RCC 7860 (cell line): ENCODE data around the gene HMGXB3.
"Not testable (repeated sequence)": the region's sequence is repeated elsewhere in the genome, so short reads cannot be mapped to it uniquely, and the experiment has no call there.

ENCODE experiments used
- DNase-seq: peaks from one replicate; pipeline ENCODE4 v3.0.0-alpha.2; 2015; ENCODE audit warnings: low spot score
- FAIRE-seq: peaks from 2 replicates; lab custom pipeline; 2012; peaks lifted over from hg19 to GRCh38; lab: Jason Lieb, UNC

Gene HMGXB3

DNA sequence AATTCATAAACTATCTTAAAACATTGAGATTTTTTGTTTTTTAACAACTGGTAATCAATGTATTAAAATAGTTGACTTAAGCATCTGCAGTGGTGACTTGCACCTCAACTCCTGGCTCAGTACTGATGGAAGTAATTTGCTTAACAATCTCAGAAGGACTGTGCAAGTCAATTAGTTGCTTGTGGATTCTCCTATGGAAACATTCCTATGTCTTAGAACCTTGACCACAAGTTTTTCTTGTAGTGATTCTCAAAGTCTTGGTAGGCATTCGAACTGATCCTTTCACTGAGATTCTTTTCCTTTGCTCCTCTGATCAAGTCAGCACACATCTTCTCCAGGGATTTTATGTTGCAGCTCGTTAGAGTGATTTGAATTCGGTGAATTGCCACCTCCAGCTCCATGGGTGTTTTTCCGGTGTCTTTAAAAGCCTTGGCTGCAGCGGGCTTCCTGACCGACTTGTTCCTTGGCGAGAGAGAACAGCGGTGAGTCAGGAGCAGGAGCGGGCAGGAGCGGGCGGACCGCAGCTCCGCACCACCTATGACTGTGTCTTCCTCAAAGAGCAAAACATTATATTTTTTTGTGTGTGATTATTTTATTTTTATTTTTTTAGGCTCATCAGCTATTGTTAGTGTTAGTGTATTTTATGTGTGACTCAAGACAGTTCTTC, 21.1 kb downstream of the HMGXB3 start:
- DNase-seq, result peak; percentile 65
- peak; percentile 86 for FAIRE-seq

DNA sequence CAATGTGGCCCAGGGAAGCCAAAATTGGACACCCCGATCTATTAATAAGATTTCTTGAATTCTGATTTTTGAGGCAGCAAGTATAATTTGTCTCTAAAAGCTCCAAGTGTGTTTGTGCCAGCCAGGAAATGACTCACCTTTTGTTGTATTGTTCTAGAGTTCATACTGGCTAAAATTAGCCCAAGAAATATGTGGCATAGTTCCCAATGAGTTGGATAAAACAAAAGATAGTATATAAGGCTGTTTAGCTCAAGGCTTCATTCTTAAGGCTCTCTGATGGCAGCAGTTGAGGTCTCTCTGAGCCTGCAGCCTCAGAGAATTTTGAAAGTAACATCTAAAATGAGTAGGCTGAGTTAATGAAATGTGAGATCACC, 21.6 kb downstream of the HMGXB3 start:
- DNase-seq, result peak; percentile 65
- no peak for FAIRE-seq

DNA sequence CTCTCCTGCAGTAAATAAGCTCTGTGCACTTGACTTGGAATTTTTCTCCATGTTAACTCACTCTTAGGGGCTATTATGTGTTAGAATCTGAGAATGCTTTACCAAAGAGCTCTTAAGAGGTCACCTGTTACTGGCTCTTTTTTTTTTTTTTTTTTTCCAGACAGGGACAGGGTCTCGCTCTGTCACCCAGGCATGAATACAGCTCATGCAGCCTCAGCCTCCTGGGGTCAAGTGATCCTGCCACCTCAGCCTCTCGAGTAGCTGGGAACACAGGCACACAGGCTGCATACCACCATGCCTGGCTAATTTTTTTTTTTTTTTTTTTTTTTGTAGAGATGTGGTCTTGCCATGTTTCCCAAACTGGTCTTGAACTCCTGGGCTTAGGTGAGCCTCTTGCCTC, 22.1 kb downstream of the HMGXB3 start:
- DNase-seq (peak; percentile 79), FAIRE-seq (peak; percentile 90)

DNA sequence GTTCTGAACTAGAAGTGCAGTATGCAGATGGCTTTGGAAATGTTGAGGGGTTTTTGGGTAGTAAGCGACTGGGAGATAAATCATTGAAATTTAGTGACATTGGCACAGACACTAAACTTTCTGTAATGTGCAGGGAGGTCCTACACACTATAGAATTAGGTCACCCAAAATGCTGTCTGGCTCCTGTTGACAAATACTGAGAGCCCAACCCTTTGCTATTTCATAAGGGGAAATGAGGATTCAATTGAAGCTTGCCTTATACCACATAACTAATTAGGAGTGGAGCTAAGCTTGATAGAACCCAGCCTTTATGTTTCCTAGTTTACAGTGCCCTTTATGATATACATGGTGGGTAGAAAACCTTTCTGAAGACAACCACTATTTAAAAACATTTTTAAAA, 22.6 kb downstream of the HMGXB3 start:
- DNase-seq (no peak), FAIRE-seq (no peak)

DNA sequence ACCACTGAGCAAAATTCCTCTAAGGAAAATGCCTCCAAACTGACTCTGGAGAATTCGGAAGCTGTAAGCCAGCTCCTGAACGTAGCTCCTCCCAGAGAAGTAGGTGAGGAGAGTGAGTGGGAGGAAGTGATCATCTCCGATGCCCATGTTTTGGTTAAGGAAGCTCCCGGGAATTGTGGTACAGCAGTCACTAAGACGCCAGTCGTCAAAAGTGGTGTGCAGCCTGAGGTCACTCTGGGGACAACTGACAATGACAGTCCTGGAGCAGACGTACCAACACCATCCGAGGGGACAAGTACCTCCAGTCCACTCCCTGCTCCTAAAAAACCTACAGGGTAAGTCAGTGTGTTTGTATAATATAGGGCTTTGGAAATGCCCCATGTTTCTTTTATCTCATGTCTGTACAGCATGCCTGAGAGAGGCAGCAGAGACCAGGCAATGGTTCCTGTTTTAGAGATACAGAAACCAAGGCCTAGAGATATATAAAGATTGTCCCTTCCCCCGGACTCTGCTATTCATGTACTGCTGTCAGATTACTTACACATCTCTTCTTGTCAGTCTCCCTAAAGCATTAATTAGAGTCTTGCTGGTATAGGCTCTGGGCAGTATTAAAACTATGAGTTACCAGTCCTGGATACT, 23.9 kb downstream of the HMGXB3 start:
- no peak for DNase-seq

DNA sequence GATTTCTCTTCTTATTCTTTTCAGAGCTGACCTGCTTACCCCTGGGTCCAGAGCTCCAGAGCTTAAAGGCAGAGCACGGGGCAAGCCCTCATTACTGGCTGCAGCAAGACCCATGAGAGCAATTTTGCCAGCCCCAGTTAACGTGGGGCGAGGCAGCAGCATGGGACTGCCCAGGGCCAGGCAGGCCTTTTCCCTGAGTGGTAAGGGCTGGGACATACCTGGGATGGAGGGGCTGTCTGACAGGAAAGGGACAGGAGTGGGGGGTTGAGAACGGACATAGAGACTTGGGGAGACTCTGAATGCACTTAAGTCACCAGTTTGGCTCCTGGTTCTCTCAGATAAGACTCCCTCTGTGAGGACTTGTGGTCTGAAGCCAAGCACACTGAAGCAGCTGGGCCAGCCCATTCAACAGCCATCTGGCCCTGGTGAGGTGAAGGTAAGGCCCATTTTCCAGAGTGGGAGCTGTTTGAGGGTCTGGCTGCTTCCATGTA, 26.2 kb downstream of the HMGXB3 start:
- DNase-seq (no peak), FAIRE-seq (no peak)

More for the DNA sequence above, 23.9 kb downstream of the HMGXB3 start:
- no peak for FAIRE-seq

DNA sequence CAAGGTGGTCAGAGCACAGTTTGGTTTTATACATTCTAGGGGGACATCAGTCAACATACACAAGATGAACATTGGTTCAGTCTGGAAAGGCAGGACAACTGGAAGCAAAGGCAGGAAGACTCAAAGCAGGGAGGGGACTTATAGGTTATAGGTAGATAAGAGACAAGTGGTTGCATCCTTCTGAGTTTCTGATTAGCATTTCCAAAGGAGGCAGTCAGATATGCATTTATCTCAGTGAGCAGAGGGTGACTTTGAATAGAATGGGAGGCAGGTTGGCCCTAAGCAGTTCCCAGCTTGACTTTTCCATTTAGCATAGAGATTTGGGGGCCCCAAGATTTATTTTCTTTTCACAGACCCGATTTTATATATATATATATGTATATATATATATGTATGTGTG, 27.5 kb downstream of the HMGXB3 start:
- DNase-seq, FAIRE-seq: not testable (repeated sequence)

DNA sequence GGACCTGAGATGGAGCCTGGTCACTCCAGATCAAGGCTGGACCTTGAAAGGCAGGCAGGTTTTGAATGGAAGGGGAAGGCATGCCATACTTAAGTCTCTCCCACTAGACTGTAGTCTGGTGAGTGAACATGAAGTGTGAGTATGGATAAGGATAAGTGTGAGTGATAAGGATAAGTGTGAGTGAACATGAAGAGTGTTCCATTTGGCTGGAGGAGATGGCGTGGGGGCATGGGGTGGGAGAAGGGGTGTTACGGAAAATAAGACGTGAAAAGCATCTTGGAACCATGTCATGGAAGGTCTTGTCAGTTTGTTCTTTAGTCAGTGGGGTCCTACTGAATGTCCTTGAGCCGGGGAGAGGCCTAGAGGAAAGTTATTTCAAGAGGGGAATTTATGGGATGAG, 32.8 kb downstream of the HMGXB3 start:
- no peak for FAIRE-seq
- DNase-seq, result no peak

DNA sequence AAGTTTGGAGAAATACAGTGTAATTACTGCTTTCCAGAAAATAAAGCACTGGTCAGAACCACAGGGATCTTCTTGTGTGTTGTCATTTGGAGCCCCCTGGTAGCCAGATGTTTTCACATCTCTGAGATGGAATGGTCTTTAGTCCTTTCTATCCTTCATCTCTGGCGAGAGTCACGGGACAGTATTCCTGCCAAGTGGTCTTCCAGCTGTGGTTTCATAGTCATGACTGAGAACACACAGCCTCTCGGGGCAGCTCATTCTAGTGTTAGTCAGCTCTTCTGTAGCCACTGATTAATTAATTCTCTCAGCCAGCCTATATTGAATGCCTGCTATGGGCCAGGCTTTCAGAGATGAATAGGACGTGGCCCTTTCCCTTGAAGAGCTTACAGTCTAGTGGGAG, 34.1 kb downstream of the HMGXB3 start:
- FAIRE-seq (peak; percentile 82), DNase-seq (peak; percentile 55)

DNA sequence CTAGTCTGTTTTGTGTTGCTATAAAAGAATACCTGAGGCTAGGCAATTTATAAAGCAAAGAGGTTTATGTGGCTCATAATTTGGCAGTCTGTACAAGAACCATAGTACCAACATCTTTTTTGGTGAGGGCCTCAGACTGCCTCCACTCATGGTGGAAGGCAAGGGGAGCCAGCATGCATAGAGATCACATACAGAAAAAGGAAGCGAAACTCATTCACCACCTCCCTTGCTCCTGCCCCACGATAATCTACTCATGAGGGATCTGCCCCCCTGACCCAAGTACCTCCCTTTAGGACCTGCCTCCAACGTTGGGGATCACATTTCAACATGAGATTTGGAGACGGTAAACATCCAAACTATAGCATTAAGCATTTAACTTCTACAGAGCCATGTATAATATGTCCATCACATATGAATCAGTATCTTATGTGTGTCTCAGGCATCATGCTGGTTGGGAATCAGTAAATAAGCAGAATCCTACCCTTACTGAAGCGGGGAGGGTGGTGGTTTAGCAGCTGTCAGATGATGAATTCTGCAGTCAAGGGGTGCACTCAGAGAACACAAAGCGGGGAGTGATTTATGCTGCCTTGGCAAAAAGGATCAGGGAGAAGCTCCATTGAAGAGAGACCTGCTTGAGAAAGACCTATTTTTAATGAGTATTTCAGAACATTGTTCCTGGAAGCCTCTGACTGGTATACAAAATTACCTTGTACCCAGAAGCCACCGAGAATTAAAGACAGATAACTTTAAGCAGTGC, 34.8 kb downstream of the HMGXB3 start:
- DNase-seq (no peak), FAIRE-seq (no peak)

DNA sequence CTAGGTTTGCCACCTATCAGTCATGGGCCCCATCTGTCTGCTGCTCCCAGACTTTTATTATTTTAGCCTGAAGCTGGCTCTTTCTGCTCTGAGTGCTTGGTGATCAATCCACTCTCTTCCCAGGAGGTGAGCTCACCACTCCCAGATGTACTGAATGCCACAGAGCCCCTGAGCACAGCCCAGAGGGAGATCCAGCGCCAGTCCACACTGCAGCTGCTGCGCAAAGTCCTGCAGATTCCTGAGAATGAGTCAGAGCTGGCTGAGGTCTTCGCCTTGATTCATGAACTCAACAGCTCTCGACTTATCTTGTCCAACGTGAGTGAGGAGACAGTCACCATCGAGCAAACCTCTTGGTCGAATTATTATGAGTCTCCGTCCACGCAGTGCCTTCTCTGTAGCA, 36.0 kb downstream of the HMGXB3 start:
- DNase-seq (peak; percentile 96), FAIRE-seq (peak; percentile 96)

DNA sequence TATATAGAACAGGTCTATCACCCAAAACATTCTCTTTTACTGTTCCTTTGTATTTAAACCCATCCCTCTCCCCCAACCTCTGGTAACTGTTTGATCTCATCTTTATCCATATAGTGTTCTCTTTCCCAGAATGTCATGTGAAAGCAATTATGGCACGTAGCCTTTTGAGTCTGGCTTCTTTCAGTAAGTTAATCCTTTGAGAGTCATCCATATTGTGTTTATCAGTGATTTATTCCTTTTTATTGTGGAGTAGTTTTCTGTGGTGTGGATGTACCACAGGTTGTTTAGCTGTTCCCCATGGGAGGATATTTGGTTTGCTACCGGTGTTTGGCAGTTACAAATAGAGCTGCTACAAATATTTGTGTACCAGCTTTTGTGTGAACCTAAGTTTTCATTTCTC, 38.0 kb downstream of the HMGXB3 start:
- no peak for DNase-seq
- FAIRE-seq, result no peak

DNA sequence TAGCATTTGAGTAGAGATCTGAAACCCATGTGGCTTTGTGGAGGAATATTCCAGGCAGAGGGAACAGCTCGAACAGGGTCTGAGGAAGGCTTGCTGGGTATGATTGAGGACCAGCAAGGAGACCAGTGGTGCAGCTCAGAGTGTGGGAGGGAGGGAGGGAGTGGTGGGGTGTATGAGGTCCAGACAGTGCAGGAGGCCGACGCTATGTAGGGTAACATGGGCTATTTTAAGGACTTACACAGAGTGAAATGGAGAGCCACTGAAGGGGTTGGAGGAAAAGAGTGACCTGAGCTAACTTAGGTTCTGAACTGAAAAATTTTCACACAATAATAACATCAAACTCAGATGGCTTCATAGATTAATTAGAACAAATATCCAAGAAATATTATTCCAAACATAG, 41.9 kb downstream of the HMGXB3 start:
- DNase-seq, result no peak
- no peak for FAIRE-seq

DNA sequence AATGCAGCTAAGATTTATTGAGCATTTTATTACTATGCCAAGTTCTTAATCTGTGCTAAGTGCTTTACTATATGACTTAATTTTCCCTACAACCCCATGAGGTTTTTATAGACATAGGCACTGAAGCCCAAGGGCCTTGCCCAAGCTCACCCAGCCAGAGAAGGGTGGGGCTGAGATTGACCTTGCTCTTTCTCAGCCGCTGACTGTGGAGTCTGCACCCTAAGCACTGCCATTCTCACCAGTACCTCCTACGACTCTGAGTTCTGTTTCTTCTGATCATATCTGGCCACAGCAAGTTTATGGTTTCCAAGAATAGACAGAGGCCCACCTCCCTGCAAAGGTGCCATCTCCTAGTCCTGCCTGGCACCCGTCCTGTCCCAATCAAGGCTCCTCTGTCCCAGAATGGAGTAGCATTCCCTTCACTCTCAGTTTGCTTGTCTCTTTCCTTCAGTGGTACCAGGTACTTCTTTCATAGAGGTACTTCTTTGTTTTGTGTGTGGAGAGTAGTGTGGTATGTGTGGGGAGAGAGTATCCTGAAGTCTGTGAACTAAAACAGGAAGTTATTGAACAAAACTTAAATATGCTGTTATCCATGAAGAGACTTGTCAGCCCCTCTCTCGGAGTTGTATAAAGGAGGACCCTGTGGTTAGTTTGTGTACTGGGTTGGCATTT, 43.3 kb downstream of the HMGXB3 start:
- no peak for DNase-seq
- FAIRE-seq, result no peak

DNA sequence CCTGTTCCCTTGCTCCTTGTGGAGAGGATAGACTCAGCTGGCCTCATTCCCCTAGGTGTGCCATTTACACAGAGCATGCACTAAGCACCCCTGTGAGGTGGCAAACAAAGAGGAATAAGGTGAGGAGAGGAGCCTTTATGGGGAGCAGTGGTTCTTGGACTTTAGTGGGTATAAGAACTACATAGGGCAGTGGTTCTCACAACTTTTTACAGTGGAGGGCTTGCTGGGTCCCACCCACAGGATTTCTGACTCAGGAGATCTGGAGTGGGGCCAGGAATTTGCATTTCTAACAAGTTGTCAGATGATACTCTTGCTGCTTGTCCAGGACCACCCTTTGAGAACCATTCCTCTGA, 43.8 kb downstream of the HMGXB3 start:
- FAIRE-seq (no peak), DNase-seq (no peak)

DNA sequence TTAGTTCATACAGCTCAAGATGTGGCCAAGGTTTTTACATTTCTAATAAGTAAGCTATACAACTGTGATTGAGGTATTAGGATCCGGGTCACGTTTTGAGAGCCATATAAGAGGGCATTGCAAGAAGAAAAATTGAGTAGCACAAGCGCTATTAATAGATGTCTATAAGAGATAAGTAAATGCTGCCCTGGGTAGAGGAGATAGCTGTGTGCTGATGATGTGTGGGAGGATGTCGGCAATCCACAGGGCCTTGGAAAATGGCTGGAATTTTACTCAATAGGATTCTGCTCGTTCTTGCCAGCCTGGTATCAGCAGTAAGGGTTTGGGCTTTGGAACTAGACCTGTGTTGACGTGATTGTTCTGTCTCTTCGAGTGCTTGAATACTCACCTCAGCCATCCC, 44.2 kb downstream of the HMGXB3 start:
- DNase-seq (no peak), FAIRE-seq (no peak)

DNA sequence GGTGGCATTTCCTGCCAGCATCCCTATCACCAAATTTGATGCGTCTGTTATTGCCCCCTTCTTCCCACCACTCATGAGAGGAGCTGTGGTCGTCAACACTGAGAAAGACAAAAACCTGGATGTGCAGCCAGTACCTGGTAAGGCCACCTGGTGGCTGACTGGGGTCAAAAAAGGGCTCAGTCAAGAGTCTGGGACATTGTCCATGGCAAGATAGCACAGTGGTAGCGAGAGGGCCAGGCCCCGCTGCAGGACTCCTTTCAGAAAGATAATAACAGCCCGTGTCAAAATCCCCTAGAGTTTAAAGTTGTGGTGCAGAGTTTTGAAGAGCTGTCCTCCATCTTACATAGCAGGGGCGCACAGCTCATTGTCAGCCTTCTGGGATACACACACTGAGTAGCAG, 45.0 kb downstream of the HMGXB3 start:
- FAIRE-seq, result no peak
- no peak for DNase-seq

DNA sequence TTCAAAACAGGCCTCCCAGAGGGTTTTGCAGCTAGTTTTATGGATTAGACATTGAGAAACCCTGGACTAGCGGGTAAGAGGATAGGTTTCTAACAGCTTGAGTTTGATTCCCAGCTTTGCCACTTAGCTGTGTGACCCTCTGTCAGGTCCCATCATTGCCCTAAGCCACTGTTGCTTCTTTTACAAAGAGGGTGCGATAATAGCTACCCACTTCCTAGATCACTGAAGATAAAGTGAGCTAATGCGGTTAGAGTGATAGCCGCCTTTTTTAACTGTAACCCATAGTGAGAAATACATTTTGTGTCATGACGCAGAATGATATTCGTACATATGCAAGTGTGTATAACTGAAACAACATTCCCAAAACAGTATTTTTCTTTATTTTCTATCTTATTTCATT, 45.5 kb downstream of the HMGXB3 start:
- no peak for FAIRE-seq
- no peak for DNase-seq

DNA sequence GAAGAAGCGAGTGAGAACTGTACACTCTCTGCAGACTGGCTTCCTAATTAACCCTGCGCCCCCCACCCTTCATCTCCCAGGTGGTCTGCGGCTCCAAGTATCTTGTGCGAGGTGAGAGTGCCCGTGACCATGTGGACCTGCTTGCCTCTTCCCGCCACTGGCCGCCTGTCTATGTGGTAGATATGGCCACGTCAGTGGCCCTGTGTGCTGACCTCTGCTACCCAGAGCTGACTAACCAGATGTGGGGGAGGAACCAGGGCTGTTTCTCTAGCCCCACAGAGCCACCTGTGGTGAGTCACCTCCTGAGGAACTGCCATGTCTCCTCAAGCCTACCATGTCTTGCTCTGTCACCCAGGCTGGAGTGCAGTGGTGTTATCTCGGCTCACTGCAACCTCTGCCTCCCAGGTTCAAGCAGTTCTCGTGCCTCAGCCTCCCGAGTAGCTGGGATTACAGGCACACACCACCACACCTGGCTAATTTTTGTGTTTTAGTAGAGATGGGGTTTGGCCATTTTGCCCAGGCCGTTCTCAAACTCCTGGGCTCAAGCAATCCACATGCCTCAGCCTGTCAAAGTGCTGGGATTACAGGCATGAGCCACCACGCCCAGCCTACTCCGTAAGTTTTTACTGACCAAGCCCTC, 49.8 kb downstream of the HMGXB3 start:
- DNase-seq (peak; percentile 99), FAIRE-seq (peak; percentile 93)

DNA sequence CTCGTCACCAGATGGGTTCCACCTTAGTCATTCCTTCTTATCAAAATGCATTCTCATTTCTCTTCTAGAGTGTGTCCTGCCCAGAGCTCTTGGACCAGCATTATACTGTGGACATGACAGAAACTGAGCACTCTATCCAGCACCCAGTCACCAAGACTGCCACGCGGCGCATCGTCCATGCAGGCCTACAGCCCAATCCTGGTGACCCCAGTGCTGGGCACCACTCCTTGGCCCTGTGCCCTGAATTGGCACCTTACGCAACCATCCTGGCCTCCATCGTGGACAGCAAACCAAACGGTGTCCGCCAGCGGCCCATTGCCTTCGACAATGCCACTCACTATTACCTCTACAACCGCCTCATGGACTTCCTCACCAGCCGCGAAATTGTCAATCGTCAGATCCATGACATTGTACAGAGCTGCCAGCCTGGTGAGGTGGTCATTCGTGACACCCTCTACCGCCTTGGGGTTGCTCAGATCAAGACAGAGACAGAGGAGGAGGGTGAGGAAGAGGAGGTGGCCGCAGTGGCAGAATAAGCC, 51.2 kb downstream of the HMGXB3 start:
- DNase-seq (no peak), FAIRE-seq (no peak)
